ENCODE data around the gene TMEM51. TPM values are rescaled to one million over a fixed set of nuclear protein-coding genes. Genes with fewer than 3 reads are reported as not detected.

Gene TMEM51
- total RNA-seq, 1 experiment from 2014 or later: 24.7 TPM

DNA sequence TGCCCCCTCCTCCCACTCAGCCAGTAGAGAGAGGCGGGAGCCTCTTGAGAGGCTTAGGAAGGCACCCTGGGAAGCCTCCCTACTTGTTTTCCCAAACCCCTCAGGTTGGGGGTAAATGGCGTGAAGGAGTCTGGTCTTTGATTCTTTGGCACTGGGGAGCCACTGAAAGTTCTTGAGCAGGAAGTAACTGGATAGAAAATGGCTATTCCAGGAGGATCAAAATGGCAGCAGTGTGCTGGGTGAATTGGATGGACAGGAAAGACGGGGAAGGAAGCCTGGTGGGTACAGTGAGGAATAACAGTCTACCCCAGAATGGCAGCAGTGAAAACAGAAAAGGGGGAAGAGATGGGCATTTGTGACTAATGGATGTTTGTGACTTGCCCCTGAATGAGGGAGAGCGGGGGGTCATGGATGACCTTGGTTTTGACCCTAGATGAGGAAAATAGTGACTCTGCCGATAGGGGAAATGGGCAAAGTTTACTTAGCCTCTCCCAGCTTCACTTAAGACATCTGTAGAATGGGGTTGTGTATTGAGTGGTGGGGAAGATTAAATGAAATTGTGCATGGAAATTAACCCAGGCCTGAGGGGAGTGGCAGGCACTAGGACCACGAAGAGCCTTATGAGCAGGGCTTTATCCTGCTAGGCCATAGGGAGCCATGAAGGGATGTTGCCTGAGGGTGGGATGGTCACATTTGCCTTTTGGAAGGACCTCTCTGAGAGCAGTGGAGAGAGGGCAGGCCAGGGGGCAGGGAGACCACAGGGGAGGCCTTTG is 32.7 kb downstream of the TMEM51 start:
- Mint-ChIP-seq H3K36me3 (ENCODE audit: insufficient read depth, unreplicated experiment) (peaks cover 22% of the 10 kb centered on the region), H3K27me3 (ENCODE audit: insufficient read depth, unreplicated experiment) (no peaks in the 10 kb centered on the region), H3K9me3 (ENCODE audit: unreplicated experiment) (no peaks in the 10 kb centered on the region), H3K27ac (ENCODE audit: unreplicated experiment) (peak overlapping the region; percentile 75), H3K4me1 (ENCODE audit: low read depth, unreplicated experiment) (peaks cover 28% of the 10 kb centered on the region), H3K4me3 (ENCODE audit: unreplicated experiment) (peak overlapping the region; percentile 30)
- TF ChIP-seq, protein P1, sequence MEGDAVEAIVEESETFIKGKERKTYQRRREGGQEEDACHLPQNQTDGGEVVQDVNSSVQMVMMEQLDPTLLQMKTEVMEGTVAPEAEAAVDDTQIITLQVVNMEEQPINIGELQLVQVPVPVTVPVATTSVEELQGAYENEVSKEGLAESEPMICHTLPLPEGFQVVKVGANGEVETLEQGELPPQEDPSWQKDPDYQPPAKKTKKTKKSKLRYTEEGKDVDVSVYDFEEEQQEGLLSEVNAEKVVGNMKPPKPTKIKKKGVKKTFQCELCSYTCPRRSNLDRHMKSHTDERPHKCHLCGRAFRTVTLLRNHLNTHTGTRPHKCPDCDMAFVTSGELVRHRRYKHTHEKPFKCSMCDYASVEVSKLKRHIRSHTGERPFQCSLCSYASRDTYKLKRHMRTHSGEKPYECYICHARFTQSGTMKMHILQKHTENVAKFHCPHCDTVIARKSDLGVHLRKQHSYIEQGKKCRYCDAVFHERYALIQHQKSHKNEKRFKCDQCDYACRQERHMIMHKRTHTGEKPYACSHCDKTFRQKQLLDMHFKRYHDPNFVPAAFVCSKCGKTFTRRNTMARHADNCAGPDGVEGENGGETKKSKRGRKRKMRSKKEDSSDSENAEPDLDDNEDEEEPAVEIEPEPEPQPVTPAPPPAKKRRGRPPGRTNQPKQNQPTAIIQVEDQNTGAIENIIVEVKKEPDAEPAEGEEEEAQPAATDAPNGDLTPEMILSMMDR (IDR thresholded peaks at IDR 0.05; ENCODE audit: insufficient read depth in 1 of 2, low read depth in 1 of 2, low read length in 1 of 2, severe bottlenecking in 1 of 2, unreplicated experiment in 1 of 2): no peak
- H3K4me3 ChIP-seq (ENCODE audit: low read depth, low read length): no peak overlapping the region
- CTCF ChIA-PET: no interaction called here
- no peaks in the 10 kb centered on the region for H3K27me3 ChIP-seq (replicated peaks; ENCODE audit: control insufficient read depth, insufficient read depth, low read length)
- H3K9me3 ChIP-seq: no peaks in the 10 kb centered on the region
- POLR2A ChIA-PET: no interaction called here
- peaks cover 68% of the 10 kb centered on the region for H3K4me1 ChIP-seq
- DNase-seq: no peak
- no TSS peak for BruUV-seq (replicated peaks)
- intact Hi-C loops (cut with micrococcal nuclease; ENCODE audit: unreplicated experiment): no loop called here
- no peaks in the 10 kb centered on the region; the same call in none of the 2 replicates for H3K36me3 ChIP-seq (ENCODE audit: control insufficient read depth, insufficient read depth, low read length)

DNA sequence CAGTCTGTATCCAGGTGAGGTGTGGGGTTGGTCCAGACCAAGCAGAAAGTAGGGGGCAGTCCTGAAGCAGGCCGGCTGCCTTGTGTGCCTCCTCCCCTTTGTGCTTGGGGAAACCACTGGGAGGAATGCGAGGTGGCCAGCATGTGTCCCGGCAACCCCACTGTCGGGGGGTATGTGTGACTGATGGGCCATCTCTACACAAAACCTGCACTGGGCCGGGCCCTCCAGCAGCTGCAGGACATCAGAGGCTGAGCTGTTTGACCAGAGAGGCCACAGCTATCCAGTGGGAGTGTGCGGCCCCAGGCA is 33.3 kb downstream of the TMEM51 start:
- H3K9me3 Mint-ChIP-seq (ENCODE audit: unreplicated experiment): no peaks in the 10 kb centered on the region
- Histone ChIP-seq H3K9me3 (no peaks in the 10 kb centered on the region), H3K27me3 (replicated peaks; ENCODE audit: control insufficient read depth, insufficient read depth, low read length) (no peaks in the 10 kb centered on the region), H3K4me3 (ENCODE audit: low read depth, low read length) (no peak overlapping the region), H3K36me3 (ENCODE audit: control insufficient read depth, insufficient read depth, low read length) (no peaks in the 10 kb centered on the region; the same call in none of the 2 replicates), H3K4me1 (peaks cover 70% of the 10 kb centered on the region)
- H3K27ac Mint-ChIP-seq (ENCODE audit: unreplicated experiment): peak overlapping the region; percentile 75
- BruUV-seq (replicated peaks): no TSS peak
- ChIA-PET POLR2A (no interaction called here), CTCF (no interaction called here)
- intact Hi-C loops (cut with micrococcal nuclease; ENCODE audit: unreplicated experiment): no loop called here
- TF ChIP-seq, protein P1 (IDR thresholded peaks at IDR 0.05; ENCODE audit: insufficient read depth in 1 of 2, low read depth in 1 of 2, low read length in 1 of 2, severe bottlenecking in 1 of 2, unreplicated experiment in 1 of 2): no peak
- no peak overlapping the region for H3K4me3 Mint-ChIP-seq (ENCODE audit: unreplicated experiment)
- peaks cover 22% of the 10 kb centered on the region for H3K36me3 Mint-ChIP-seq (ENCODE audit: insufficient read depth, unreplicated experiment)
- peak; percentile 39 to 56 for DNase-seq
- no peaks in the 10 kb centered on the region for H3K27me3 Mint-ChIP-seq (ENCODE audit: insufficient read depth, unreplicated experiment)
- peaks cover 33% of the 10 kb centered on the region for H3K4me1 Mint-ChIP-seq (ENCODE audit: low read depth, unreplicated experiment)

DNA sequence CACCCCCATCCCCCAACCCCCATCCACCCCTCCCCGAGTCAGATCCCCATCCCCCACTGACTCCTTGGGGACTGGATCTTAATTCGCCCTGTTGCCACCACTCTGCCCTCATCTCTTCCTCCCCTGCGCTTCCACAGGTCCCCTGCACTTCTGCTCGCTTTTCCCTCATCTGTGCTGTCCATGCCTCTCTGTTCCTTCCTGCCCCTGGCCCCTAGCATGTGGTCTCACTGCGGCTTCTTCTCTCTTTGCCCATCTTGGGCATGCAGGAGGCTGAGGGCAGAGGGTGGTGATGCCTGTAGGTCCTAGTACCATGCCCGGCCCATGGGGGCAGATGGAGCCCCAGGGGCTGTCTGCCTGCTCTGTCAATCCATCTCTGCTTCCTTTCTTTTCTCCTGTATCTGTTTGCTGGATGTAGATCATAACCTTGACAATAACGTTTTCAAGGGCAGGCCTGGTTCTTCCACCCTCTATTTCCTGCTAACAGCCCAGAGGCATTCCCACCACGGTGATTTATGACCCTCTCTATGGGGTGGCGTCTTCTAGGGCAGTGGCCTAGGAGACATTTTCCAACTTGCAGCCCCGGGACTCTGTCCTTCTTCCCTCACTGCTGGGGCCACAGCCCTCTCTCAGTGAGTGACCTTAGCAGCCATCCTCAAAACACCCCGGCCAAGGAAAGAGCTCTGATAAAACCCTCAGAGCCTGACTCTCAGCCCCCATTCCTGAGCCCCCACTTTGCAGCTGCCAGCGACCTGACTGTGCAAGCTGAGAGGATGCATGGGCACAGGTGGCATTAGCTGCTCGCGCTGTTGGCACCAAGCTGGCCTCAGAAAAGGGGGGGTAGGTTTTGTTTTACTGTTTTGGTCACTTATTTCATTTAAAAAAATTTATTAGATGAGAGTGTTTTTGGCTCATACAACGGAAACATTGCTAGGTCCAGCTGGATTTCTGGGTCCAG is 33.9 kb downstream of the TMEM51 start:
- TF ChIP-seq, protein P1 (IDR thresholded peaks at IDR 0.05; ENCODE audit: insufficient read depth in 1 of 2, low read depth in 1 of 2, low read length in 1 of 2, severe bottlenecking in 1 of 2, unreplicated experiment in 1 of 2): no peak
- intact Hi-C loops (cut with micrococcal nuclease; ENCODE audit: unreplicated experiment): no loop called here
- no peaks in the 10 kb centered on the region for H3K9me3 ChIP-seq
- Mint-ChIP-seq H3K4me1 (ENCODE audit: low read depth, unreplicated experiment) (peaks cover 33% of the 10 kb centered on the region), H3K27ac (ENCODE audit: unreplicated experiment) (peak overlapping the region; percentile 75), H3K36me3 (ENCODE audit: insufficient read depth, unreplicated experiment) (peaks cover 22% of the 10 kb centered on the region), H3K9me3 (ENCODE audit: unreplicated experiment) (no peaks in the 10 kb centered on the region), H3K27me3 (ENCODE audit: insufficient read depth, unreplicated experiment) (no peaks in the 10 kb centered on the region), H3K4me3 (ENCODE audit: unreplicated experiment) (no peak overlapping the region)
- no peaks in the 10 kb centered on the region for H3K27me3 ChIP-seq (replicated peaks; ENCODE audit: control insufficient read depth, insufficient read depth, low read length)
- peaks cover 74% of the 10 kb centered on the region for H3K4me1 ChIP-seq
- no TSS peak for BruUV-seq (replicated peaks)
- no peak overlapping the region for H3K4me3 ChIP-seq (ENCODE audit: low read depth, low read length)
- DNase-seq: no peak
- POLR2A ChIA-PET: interaction anchor here (0.6 kb wide), 1 partner anchor 12 kb away, joined by 4 read pairs; no protein-coding TSS in a partner anchor
- H3K36me3 ChIP-seq (ENCODE audit: control insufficient read depth, insufficient read depth, low read length): no peaks in the 10 kb centered on the region; the same call in 1 of the 2 replicates
- CTCF ChIA-PET: interaction anchor here (4.3 kb wide), 1 partner anchor 35 kb away, joined by 24 read pairs; the partner anchor contains the start of gene TMEM51
